Loucy (cell line): ENCODE measurements around the gene EXOSC2.

ENCODE experiments used
- H2AFZ ChIP-seq: fragments of 200-600 bp; sonication (generic); 2 replicates; pipeline ENCODE4 v1.6.0; 2016; ENCODE audit warnings: antibody characterized with exemption, mild to moderate bottlenecking, low read length, moderate library complexity
- H3F3A ChIP-seq: fragments of 200-600 bp; 2 replicates; pipeline ENCODE4 v1.6.0; 2016; ENCODE audit warnings: antibody characterized with exemption, low read depth, mild to moderate bottlenecking
- H3K27me3 ChIP-seq: fragments of 200-600 bp; sonication (generic); 2 replicates; pipeline ENCODE4 v1.6.1; 2014; ENCODE audit warnings: low read length, mild to moderate bottlenecking; ENCODE audit not compliant: insufficient read depth, poor library complexity, severe bottlenecking
- H3K36me3 ChIP-seq: fragments of 200-600 bp; sonication (generic); 2 replicates; pipeline ENCODE4 v1.6.1; 2016; ENCODE audit warnings: low read length; ENCODE audit not compliant: insufficient read depth
- H3K4me1 ChIP-seq: fragments of 200-600 bp; sonication (generic); 2 replicates; pipeline ENCODE4 v1.5.1; 2014; ENCODE audit warnings: low read length, mild to moderate bottlenecking; ENCODE audit not compliant: insufficient read depth, poor library complexity, severe bottlenecking
- H3K4me2 ChIP-seq: fragments of 200-600 bp; sonication (generic); 2 replicates; pipeline ENCODE4 v1.6.0; 2014; ENCODE audit warnings: antibody characterized with exemption, low read length, low read depth, mild to moderate bottlenecking; ENCODE audit not compliant: poor library complexity, severe bottlenecking
- H3K4me3 ChIP-seq: fragments of 200-600 bp; sonication (generic); 2 replicates; pipeline ENCODE4 v1.5.1; 2014; ENCODE audit warnings: low read length, mild to moderate bottlenecking, mixed read lengths; ENCODE audit not compliant: poor library complexity, severe bottlenecking
- H3K79me2 ChIP-seq: fragments of 200-600 bp; sonication (generic); 2 replicates; pipeline ENCODE4 v1.6.1; 2014; ENCODE audit warnings: low read length; ENCODE audit not compliant: insufficient read depth
- H3K9ac ChIP-seq: fragments of 200-600 bp; sonication (generic); 2 replicates; pipeline ENCODE4 v1.6.0; 2014; ENCODE audit warnings: mild to moderate bottlenecking, low read depth, low read length, moderate library complexity; ENCODE audit not compliant: poor library complexity, severe bottlenecking
- H3K9me2 ChIP-seq: fragments of 200-600 bp; sonication (generic); replicated peaks from 2 replicates; pipeline ENCODE4 v1.6.1; 2016; ENCODE audit warnings: low read depth, low read length, mixed read lengths
- H3K9me3 ChIP-seq: fragments of 200-600 bp; sonication (generic); 2 replicates; pipeline ENCODE4 v1.6.1; 2014; ENCODE audit warnings: mild to moderate bottlenecking, antibody characterized with exemption, low read length, low read depth; ENCODE audit not compliant: insufficient read depth
- H4K20me1 ChIP-seq: fragments of 200-600 bp; sonication (generic); 2 replicates; pipeline ENCODE4 v1.6.0; 2014; ENCODE audit warnings: antibody characterized with exemption, low read length, mild to moderate bottlenecking; ENCODE audit not compliant: insufficient read depth, poor library complexity, severe bottlenecking
- EZH2phosphoT487 ChIP-seq: fragments of 200-600 bp; IDR thresholded peaks from 2 replicates; pipeline ENCODE4 v1.6.1; 2018; ENCODE audit warnings: antibody characterized with exemption, mild to moderate bottlenecking, moderate library complexity, borderline replicate concordance
- TF ChIP-seq, protein P1 (sequence below): fragments of 200-600 bp; sonication (generic); conservative IDR thresholded peaks from 2 replicates; pipeline ENCODE4 v1.5.1; 2014; ENCODE audit warnings: mild to moderate bottlenecking, antibody characterized with exemption, low read length

EXOSC2 gene, protein sequence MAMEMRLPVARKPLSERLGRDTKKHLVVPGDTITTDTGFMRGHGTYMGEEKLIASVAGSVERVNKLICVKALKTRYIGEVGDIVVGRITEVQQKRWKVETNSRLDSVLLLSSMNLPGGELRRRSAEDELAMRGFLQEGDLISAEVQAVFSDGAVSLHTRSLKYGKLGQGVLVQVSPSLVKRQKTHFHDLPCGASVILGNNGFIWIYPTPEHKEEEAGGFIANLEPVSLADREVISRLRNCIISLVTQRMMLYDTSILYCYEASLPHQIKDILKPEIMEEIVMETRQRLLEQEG

DNA sequence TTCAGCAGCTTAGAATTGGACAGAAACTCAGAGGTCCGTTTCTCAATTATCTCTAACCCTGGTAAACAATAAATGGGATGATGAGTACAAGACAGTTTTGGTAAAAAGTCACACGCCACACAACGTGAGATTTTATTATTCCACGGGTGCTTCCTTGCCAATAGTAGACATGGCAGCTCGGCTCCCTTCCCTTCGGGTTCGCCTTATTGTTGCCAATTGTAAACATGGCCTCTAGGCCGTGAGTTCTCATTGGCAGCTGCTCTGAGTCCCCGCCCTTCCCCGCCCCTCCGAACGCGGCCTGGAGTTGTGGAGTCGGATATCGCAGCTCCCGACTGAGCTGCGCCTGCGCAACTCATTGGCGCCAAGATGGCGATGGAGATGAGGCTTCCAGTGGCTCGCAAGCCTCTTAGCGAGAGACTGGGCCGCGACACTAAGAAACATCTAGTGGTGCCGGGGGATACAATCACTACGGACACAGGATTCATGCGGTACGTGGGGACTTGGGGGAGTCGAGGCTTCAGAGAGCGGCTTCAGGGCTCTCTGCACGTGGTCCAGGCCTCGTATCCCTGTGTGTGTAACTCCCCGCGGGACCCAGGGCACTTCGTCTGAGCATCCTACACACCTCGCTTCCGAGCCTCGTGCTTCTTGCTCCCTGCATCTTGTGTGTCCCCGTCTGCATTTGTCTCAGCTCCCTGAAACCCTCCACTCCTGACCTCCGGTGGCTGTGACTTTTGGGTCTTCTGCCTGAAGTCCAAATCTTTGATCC lies at the start of gene EXOSC2:
EXOSC2 (plus strand) TSS at position 355 of the 766 bp plus-strand sequence; CDS start at position 367, 12 bp downstream.
- Histone ChIP-seq H3K9me2 (no peaks in the 10 kb centered on the region), H3K9ac (peak within 1 kb of the TSS; percentile 94)

GRCh38 chr9:130651221-130651620 lies 42.4 kb upstream of the EXOSC2 start:
- Histone ChIP-seq H3K27me3 (no peaks in the 10 kb centered on the region), H3K4me2 (no peak overlapping the region), H3K4me3 (no peak overlapping the region), H3K79me2 (no peaks in the 10 kb centered on the region), H3K9me2 (no peaks in the 10 kb centered on the region), H4K20me1 (no peaks in the 10 kb centered on the region), H3K4me1 (no peaks in the 10 kb centered on the region), H3K36me3 (no peaks in the 10 kb centered on the region), H3K9me3 (no peaks in the 10 kb centered on the region), H2AFZ (no peak overlapping the region), H3K9ac (no peak overlapping the region), H3F3A (no peaks in the 10 kb centered on the region)
- no peak for TF ChIP-seq EZH2phosphoT487
- TF ChIP-seq, protein P1, sequence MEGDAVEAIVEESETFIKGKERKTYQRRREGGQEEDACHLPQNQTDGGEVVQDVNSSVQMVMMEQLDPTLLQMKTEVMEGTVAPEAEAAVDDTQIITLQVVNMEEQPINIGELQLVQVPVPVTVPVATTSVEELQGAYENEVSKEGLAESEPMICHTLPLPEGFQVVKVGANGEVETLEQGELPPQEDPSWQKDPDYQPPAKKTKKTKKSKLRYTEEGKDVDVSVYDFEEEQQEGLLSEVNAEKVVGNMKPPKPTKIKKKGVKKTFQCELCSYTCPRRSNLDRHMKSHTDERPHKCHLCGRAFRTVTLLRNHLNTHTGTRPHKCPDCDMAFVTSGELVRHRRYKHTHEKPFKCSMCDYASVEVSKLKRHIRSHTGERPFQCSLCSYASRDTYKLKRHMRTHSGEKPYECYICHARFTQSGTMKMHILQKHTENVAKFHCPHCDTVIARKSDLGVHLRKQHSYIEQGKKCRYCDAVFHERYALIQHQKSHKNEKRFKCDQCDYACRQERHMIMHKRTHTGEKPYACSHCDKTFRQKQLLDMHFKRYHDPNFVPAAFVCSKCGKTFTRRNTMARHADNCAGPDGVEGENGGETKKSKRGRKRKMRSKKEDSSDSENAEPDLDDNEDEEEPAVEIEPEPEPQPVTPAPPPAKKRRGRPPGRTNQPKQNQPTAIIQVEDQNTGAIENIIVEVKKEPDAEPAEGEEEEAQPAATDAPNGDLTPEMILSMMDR = no peak

More for the DNA sequence above, at the start of gene EXOSC2:
- Histone ChIP-seq H3F3A (no peaks in the 10 kb centered on the region), H4K20me1 (peaks cover 11% of the 10 kb centered on the region), H3K27me3 (no peaks in the 10 kb centered on the region), H3K36me3 (peaks cover 16% of the 10 kb centered on the region; the same call in 1 of the 2 replicates), H3K9me3 (no peaks in the 10 kb centered on the region), H3K79me2 (peaks cover 43% of the 10 kb centered on the region), H3K4me2 (peak within 1 kb of the TSS; percentile 78), H3K4me3 (peak within 1 kb of the TSS; percentile 97), H3K4me1 (peaks cover 10% of the 10 kb centered on the region), H2AFZ (peak within 1 kb of the TSS; percentile 99)
- TF ChIP-seq, protein P1 = no peak
- TF ChIP-seq EZH2phosphoT487 = no peak

DNA sequence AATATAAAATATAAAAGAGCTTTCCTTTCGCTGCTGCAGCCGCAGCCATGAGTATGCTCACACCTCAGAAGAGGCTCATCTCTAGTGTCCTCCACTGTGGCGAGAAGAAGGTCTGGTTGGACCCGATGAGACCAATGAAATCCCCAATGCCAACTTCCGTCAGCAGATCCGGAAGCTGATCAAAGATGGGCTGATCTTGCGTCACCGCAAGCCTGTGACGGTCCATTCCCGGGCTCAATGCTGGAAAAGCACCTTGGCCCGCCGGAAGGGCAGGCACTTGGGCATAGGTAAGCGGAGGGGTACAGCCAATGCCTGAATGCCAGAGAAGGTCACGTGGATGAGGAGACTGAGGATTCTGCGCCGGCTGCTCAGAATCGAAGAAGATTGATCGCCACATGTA lies 41.8 kb upstream of the EXOSC2 start:
- Histone ChIP-seq H3K9me3 (no peaks in the 10 kb centered on the region), H3K9ac (no peak overlapping the region), H3K79me2 (no peaks in the 10 kb centered on the region), H3K4me3 (no peak overlapping the region), H3K27me3 (no peaks in the 10 kb centered on the region), H3K4me1 (no peaks in the 10 kb centered on the region), H3K4me2 (no peak overlapping the region), H3K9me2 (no peaks in the 10 kb centered on the region), H3F3A (no peaks in the 10 kb centered on the region), H3K36me3 (no peaks in the 10 kb centered on the region), H2AFZ (no peak overlapping the region), H4K20me1 (no peaks in the 10 kb centered on the region)
- TF ChIP-seq EZH2phosphoT487 = no peak
- TF ChIP-seq, protein P1 = no peak
